ENCODE data around the gene HPN. TPM values are rescaled to one million over a fixed set of nuclear protein-coding genes. Genes with fewer than 3 reads are reported as not detected.

HPN gene
- total and polyA plus RNA-seq, 2 experiments from 2014 or later: 14.0 to 17.4 TPM

DNA sequence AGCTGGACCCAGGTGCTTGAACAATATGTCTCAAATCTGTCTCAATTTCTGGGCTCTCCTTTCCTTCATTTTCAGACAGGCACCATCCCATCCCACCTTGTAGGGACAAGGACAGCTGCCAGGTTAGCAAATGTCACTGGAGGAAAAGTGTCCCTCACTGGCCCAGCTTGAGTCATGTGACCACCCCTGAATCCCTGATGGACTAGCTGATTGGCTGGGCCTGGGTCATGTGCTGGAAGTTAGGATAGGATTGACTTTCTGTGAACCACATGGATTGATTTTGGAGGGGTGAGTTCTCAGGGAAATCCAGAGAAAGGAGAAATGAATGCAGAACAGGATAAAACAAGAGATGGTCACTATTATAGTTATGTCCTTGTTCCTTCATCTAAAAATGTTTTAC is 45.9 kb downstream of the HPN start:
- Histone ChIP-seq H4K20me1 (replicated peaks; ENCODE audit: insufficient read depth) (no peaks in the 10 kb centered on the region), H3K9me2 (ENCODE audit: insufficient read depth) (no peaks in the 10 kb centered on the region), H2AFZ (no peak overlapping the region), H3K79me2 (replicated peaks; ENCODE audit: insufficient read depth) (no peaks in the 10 kb centered on the region), H3K4me3 (no peak overlapping the region), H3K4me2 (no peak overlapping the region), H3K4me1 (ENCODE audit: insufficient read depth) (peaks cover 13% of the 10 kb centered on the region), H3K27ac (ENCODE audit: low read depth) (no peak overlapping the region), H3K36me3 (ENCODE audit: insufficient read depth) (no peaks in the 10 kb centered on the region; the same call in 1 of the 2 replicates), H3K27me3 (ENCODE audit: insufficient read depth) (no peaks in the 10 kb centered on the region), H3F3A (replicated peaks; ENCODE audit: low read depth) (0 out of 2 replicates have a peak, but pooled peaks cover 5% of the 10 kb centered on the region)
- Mint-ChIP-seq H3K36me3 (ENCODE audit: low read depth) (peaks cover 3% of the 10 kb centered on the region; the same call in 2 of the 3 replicates), H3K27me3 (ENCODE audit: insufficient read depth, low read depth, poor library complexity) (peaks cover 15% of the 10 kb centered on the region), H3K27ac (no peak overlapping the region), H3K4me3 (no peak overlapping the region), H3K9me3 (peaks cover 4% of the 10 kb centered on the region; the same call in 2 of the 3 replicates), H3K4me1 (peaks cover 16% of the 10 kb centered on the region; the same call in 2 of the 3 replicates)
- no peak for ATAC-seq
- no peak for DNase-seq (ENCODE audit: low spot score)
- TF ChIP-seq NANOG (IDR thresholded peaks at IDR 0.05; ENCODE audit: borderline replicate concordance): no peak
- no peak for TF ChIP-seq ZNF331 (CRISPR knock-in tag; IDR thresholded peaks at IDR 0.05; ENCODE audit: low read depth)
- no peak for TF ChIP-seq POLR2AphosphoS5 (IDR thresholded peaks at IDR 0.05; ENCODE audit: low read depth)
- TF ChIP-seq EZH2 (IDR thresholded peaks at IDR 0.05; ENCODE audit: low read depth, unreplicated experiment): no peak
- TF ChIP-seq, protein P1, sequence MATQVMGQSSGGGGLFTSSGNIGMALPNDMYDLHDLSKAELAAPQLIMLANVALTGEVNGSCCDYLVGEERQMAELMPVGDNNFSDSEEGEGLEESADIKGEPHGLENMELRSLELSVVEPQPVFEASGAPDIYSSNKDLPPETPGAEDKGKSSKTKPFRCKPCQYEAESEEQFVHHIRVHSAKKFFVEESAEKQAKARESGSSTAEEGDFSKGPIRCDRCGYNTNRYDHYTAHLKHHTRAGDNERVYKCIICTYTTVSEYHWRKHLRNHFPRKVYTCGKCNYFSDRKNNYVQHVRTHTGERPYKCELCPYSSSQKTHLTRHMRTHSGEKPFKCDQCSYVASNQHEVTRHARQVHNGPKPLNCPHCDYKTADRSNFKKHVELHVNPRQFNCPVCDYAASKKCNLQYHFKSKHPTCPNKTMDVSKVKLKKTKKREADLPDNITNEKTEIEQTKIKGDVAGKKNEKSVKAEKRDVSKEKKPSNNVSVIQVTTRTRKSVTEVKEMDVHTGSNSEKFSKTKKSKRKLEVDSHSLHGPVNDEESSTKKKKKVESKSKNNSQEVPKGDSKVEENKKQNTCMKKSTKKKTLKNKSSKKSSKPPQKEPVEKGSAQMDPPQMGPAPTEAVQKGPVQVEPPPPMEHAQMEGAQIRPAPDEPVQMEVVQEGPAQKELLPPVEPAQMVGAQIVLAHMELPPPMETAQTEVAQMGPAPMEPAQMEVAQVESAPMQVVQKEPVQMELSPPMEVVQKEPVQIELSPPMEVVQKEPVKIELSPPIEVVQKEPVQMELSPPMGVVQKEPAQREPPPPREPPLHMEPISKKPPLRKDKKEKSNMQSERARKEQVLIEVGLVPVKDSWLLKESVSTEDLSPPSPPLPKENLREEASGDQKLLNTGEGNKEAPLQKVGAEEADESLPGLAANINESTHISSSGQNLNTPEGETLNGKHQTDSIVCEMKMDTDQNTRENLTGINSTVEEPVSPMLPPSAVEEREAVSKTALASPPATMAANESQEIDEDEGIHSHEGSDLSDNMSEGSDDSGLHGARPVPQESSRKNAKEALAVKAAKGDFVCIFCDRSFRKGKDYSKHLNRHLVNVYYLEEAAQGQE (IDR thresholded peaks at IDR 0.05; ENCODE audit: unreplicated experiment): no peak

DNA sequence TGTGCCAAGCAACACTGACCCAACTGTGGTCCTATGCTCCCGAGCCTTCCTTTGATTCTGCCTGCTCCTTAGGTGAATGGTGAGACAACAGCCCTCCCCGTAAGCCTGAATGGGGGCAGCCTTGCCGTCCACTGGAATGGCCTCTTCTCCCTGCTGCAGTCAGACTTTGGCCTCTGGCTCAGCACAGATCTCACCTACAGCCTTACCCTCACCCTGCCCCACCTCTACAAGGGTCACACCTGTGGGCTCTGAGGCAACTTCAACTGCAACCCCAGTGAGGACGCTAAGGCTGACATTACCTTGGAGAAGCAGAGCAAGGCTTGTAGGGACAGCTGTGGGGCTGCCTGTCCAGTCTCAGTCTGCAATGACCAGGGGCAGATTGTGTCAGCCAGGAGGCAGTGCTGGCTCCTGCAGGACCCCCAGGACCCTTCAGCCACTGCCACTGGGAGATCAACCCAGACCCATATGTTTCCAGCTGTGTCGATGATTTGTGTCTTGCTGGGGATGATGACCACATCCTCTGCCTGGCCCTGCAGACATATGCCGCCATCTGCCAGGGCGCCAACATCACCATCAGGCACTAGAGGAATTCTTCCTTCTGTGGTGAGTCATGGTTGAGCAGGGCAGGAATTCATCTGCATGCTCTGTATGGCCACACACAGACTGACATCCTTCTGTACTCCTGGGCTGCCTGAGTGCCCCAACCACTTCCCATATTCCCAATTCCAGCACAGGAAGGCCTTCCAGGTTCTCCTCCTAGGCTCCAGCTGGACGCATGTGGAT is 46.8 kb downstream of the HPN start:
- peaks cover 15% of the 10 kb centered on the region for H3K27me3 Mint-ChIP-seq (ENCODE audit: insufficient read depth, low read depth, poor library complexity)
- H3K4me3 Mint-ChIP-seq: no peak overlapping the region
- Histone ChIP-seq H3K27me3 (ENCODE audit: insufficient read depth) (no peaks in the 10 kb centered on the region), H3K79me2 (replicated peaks; ENCODE audit: insufficient read depth) (no peaks in the 10 kb centered on the region), H3K4me3 (no peak overlapping the region), H3K4me1 (ENCODE audit: insufficient read depth) (peaks cover 13% of the 10 kb centered on the region), H3K27ac (ENCODE audit: low read depth) (no peak overlapping the region), H3K4me2 (no peak overlapping the region), H4K20me1 (replicated peaks; ENCODE audit: insufficient read depth) (no peaks in the 10 kb centered on the region), H3K9me2 (ENCODE audit: insufficient read depth) (no peaks in the 10 kb centered on the region), H3K36me3 (ENCODE audit: insufficient read depth) (no peaks in the 10 kb centered on the region), H2AFZ (no peak overlapping the region), H3F3A (replicated peaks; ENCODE audit: low read depth) (0 out of 2 replicates have a peak, but pooled peaks cover 5% of the 10 kb centered on the region)
- DNase-seq (ENCODE audit: low spot score) (no peak), ATAC-seq (no peak)
- no peak overlapping the region for H3K27ac Mint-ChIP-seq
- no peaks in the 10 kb centered on the region for H3K9me3 Mint-ChIP-seq
- H3K4me1 Mint-ChIP-seq: peaks cover 16% of the 10 kb centered on the region; the same call in 2 of the 3 replicates
- no peaks in the 10 kb centered on the region; the same call in 2 of the 3 replicates for H3K36me3 Mint-ChIP-seq (ENCODE audit: low read depth)
- TF ChIP-seq, protein P2, sequence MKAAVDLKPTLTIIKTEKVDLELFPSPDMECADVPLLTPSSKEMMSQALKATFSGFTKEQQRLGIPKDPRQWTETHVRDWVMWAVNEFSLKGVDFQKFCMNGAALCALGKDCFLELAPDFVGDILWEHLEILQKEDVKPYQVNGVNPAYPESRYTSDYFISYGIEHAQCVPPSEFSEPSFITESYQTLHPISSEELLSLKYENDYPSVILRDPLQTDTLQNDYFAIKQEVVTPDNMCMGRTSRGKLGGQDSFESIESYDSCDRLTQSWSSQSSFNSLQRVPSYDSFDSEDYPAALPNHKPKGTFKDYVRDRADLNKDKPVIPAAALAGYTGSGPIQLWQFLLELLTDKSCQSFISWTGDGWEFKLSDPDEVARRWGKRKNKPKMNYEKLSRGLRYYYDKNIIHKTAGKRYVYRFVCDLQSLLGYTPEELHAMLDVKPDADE (IDR thresholded peaks at IDR 0.05): no peak
- TF ChIP-seq, protein P1 (IDR thresholded peaks at IDR 0.05; ENCODE audit: unreplicated experiment): no peak

All from GM23338 (cell line).